HG03521 (cell line): ENCODE measurements around the gene PDE2A.
A peak's percentile ranks its signal among the peaks of the same experiment; 100 is the strongest.

ENCODE experiments used
- ATAC-seq: cut with Tn5 transposase; IDR thresholded peaks from one replicate; pipeline ENCODE4 v1.9.1; 2021; ENCODE audit warnings: mild to moderate bottlenecking, moderate library complexity; ENCODE audit not compliant: unreplicated experiment

The PDE2A gene

DNA sequence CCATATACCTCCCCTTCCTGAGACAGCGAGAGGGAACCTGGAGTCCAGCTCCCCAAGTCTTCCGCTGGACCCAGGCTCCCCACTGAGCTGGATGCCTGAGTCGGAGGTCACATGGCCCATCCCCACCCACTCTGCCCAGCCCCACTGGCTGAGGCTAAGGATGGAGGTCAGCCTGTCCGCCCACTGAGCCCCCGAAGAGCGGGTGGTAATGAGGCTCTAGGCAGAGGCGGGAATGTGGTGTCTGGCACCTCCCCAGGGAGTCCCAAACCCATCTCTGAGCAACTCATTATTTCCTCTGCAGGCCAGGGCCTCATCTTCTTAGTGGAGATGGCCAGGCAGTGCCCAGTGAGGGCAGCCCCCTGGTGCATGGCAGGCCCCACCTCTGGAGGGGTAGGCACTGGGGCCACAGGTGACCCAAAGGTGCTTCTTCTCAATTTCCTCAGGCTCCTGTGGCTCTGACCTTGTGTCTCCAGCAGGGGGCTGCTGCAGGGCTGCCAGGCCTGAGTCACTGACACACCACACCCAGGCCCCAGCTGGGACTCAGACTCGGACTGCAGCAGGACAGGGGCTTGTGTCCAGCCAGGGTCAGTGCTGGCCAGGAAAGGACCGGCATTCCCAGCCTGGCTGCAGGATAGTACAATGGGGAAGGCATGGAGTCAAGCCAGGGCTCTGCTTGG, 10.2 kb upstream of the PDE2A start:
- ATAC-seq = peak; percentile 64

DNA sequence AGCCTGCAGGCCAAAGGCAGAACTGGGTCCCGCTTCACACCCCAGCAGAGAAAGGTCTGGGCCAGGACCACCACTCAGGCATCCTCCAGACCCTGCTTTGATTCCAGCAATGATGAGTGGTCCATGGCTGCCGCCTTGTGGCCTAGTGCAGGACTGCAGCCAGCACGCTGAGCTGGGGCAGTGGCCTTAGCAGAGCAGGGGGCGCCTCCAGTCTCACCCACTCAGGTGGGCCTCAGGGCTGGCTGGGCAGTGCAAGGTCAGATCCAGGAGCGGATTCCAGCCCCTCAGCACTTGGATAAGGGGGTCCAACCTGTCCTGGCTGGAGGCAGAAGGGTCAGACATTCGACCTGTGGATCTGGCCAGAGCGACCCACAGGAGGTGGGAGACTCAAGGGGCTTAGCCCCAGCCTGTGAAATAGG, 9.6 kb upstream of the PDE2A start:
- ATAC-seq = no peak

GRCh38 chr11:72682858-72683243, 8.6 kb upstream of the PDE2A start:
- no peak for ATAC-seq

DNA sequence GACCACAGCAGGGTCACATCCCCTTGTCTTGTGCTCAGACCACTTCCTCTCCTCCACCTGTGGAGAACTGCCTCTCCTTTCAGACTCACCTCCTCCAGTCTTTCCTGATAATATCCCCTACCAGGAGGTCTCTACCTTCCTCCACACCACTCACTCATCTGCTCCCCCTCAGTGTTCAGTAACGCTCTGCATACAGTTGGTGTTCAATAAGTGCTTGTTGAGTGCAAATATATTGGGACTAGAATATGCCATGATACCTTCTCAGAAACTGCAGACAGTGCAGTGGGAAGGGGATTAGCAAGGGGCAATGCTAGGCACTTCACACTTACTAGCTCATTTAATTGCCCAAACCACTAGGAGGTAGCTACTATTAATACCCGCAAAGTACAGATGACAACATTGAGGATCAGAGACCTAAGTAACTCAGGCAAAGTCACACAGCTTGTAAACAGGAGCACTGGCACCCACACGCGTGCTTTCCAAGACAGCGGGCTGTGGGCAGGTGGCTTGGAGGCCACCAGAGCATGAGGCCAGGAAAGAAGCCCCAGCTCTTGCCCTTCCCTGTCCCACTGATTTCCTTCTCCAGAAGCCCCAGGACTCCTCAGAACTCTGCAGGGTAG, 8.1 kb upstream of the PDE2A start:
- ATAC-seq = no peak

DNA sequence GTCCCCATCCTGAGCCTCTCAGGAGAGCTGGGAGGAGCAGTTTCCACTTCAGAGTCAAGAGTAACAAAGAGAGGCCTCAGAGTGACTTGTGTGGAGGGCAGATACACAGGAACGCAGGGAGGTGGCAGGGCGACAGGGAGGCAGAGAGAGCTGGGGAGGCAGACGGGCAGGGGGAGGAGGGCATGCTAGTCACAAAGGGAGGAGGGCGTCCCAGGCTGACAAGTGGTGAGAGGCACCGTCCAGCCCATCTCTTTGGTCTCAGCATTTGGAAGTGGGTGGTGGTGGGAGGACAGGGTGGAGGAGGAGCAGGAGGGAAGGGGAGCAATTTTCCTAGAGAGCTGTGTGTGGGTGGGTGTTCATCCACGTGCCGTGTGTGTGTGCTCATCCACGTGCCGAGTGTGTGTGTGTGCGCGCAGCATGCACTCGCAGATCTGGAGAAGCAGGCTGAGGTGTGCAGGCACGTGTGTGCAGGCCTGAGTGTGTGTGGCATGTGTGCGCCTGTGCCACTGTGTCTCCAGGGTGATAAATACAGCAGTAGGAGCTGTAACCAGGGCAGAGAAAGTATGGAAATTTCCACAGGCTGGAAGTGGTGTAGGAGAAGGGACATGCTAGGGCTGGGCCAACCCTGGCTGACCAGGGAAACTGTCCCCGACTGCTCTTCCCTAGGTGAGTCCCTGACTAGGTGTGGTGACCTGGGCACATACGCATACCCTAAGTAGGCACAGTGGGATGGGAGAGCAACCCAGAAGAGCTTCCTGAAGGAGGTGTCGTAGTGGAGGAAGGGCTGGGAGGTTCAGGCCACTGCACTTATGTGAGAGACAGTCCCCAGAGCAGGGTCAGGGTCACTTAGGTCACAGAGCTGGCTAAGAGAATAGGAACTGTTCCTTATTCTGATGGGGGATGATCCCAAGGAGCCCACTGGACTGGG, 7.3 kb upstream of the PDE2A start:
- ATAC-seq = no peak

DNA sequence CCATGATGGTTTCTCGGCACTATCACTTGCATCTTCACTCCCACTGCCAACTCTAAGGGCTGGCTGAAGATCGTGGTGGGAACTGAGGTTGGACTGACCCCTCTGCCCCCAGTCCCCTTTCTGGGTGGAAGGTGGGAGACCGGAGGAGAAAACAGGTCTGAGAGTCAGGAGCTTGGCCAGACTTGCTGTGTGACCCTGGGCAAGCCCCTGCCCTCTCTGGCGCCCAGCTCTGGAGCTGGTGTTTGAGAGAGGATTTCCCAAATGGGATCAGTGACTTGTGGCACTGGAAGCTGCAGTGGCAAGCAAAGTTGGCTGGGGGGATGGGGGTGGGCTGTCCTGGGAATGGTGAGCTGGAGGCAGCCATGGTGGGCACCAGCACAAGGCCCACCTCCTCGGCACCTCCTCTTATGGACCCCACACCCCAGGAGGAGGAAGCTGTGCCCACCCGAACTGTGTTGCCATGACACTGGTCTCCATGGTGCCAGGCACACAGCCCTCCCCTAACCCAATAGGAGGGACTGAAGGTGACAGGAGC, 6.5 kb upstream of the PDE2A start:
- no peak for ATAC-seq

- no peak for ATAC-seq
These were observed 5.6 kb upstream of the PDE2A start for GRCh38 chr11:72679869-72680268.

DNA sequence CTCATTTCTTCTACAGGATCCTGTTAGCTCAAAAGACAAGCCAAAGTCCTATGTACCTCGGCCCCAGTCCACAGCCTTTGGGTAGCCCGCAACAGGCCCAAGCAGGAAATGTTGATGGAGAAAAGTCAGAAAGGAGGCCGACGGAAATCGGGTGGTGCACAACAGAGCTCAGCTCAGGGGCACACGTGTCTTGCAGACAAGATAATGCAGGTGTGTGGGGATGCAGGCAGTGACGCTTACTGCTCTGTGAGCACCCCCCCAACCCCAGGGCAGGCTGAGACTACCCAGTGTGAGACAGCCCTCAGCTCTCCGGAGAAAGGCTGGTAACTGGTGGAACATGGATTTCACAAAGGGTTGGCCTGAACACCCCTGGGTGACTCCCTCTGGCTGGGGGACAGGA, 4.3 kb upstream of the PDE2A start:
- no peak for ATAC-seq

DNA sequence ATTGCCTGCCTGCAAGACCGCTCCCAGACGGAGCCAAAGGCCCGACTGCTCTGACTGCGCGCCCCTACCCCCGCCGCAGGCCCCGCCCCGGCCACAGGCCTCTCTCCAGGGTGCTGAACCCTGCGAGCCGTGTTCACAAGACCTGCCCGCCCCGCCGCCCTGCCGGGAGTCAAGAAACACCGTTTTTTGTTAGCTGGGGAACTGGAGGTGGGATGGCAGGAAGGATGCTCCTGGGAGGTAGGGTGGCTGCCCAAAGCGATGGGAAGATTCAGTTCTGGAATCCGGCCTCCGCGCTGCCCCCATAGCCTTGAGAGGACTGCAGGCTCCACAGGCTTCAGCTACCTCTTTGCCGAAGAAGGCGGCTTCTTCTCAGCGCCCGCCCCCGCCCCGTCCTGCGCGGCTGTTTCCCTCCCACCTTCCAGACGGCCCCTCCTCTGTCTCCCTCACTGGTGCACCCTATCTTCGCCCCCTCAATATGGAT, 2.7 kb upstream of the PDE2A start:
- ATAC-seq = no peak

GRCh38 chr11:72675221-72675620, 999 bp upstream of the PDE2A start:
- ATAC-seq = no peak

GRCh38 chr11:72673284-72673942, 809 bp downstream of the PDE2A start:
- no peak for ATAC-seq

DNA sequence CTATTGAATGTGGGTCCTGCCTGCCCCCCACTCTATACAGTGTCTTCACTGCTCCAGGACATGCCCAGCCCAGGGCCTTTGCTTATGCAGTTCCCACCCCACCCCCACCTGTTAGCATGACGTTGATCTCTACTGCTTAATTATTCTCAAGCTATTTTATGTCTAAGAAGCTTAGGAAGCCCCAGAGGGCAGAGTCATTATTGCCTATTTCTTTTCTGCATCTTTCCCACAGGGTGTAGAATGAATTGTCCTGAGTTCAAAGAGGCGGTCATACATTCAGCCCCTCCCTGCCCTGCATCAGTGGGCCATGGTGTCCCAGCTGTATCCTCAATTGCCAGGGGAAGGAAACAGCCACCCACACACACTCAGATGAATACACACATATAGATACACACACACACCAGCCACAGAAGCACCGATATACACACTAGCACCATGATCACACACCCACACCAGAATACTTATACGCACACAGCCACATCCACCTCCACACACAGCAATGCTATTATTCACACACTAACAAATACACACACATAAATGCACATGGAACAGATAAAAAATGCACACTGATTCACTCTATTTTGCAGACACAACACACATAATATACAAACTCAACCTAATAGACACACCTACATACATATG, 1.5 kb downstream of the PDE2A start:
- ATAC-seq = no peak

DNA sequence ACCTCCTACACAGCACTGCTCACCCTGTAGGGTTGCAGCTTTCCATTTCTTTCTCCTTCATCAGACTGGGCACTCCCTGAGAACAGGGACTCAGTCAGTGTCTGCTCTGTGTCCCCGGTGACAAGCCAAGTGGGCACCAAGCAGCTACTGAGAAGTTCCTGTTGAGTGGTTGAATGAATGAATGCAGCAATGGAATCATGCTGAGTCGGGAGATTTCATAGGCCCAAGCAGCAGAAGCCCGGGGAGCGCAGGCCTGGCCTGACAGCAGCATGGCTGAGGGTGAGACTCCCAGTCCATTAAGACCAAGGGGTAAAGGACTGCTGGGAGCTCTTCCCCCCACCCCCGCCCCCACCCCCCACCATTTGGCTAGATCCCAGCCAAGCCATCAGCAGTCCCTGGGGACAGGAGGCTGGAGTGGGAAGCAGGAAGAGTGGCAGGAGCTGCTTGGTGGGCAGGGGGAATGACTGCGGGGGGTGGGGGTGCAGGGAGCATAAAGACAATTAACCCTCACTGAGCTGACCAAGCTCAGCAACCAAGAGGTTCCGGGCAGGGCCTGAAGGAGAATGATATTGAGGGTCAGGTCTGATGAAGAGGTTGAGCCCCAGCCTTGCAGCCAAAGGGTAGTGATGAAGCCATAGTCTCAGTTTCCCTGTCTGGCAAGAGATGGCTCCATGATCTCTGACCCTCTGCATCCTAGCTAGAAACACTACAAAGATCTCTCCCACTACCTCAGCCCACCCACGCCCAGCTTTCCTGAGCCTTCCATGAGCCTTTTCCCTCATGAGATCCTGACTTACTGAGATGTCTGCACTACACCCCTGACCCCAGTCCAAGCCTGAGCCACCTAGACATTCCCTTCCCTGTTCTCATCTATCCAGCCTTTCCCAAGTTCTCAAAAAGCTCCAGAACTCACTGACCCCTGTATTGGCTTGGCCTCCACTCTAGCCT, 2.8 kb downstream of the PDE2A start:
- ATAC-seq = no peak

- ATAC-seq = no peak
These were observed 4.2 kb downstream of the PDE2A start for GRCh38 chr11:72670041-72670440.

DNA sequence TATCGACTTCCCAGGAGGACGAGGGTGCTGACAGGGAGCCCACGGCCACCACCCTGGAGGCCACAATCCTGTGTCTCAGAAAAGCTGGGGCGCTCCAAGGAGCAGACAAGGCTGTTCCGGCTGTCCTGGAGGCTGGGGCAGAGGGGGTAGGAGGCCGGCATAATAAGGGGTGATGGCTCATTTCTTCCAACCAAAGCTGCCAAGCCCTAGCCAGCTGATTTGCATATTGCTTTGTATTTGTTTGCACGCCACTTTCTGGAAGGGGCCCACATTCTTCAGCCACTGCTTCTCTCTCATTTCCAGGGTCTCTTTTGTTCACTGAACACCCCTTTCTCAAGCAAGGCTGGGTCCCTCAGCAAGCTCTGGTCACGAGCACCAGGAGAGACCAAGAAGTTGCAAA, 4.7 kb downstream of the PDE2A start:
- no peak for ATAC-seq

- peak; percentile 89 for ATAC-seq
These were observed 5.4 kb downstream of the PDE2A start for GRCh38 chr11:72668629-72669347.

DNA sequence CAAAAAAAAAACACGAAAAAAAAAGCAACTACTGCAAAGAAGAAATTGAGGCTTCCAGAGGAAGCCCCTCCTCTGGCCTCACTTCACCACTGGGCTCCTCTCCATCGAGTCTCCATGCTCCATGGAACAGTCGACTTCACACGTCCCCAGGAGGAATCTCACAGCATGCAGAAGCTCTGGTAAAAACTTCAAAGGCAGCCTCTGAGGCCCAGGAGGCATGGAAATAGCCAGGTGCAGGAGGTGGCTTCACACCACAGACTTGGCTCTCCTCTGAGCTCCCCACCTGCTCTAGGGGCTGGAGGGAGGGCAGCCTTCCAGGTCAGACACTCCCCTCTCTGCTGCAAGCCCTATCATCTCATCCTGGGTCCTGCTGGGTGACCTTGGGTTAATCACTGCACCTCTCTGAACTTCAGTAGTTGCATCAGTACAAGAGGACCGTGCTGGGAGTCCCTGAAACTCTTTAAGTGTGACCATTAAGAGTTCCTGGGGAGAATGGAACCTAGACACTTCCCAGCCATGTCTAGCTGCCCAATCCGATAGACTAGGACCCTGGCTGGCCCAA, 8.2 kb downstream of the PDE2A start:
- no peak for ATAC-seq

DNA sequence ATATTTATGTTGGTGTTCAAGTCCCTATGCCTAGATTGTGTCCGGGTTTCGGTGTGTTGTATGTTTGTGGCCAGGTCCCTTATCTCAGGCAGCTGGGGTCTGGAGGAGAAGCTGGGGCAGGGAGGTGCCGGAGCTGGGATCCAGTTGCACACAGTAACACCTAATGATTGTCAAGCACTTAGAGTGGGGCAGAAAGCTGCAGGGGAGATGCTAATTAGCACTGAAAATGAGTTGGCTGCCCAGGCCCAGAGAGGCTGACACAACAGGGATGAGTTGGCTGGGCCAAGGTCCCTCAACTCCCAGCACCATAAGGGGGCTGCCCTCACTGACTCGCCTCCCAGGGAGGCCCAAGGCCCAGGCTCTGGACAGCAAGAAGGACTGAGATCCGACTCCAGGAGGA, 12.2 kb downstream of the PDE2A start:
- ATAC-seq = no peak
